ENCODE data around the gene TRIM75. TPM values are rescaled to one million over a fixed set of nuclear protein-coding genes. Genes with fewer than 3 reads are reported as not detected.

TRIM75 gene
- total and polyA plus RNA-seq, 2 of the 13 experiments (the other 11 are each of a cell fraction or from before 2014, with no cell fraction given) = not detected

GRCh38 chr4:165060938-165061337, 7.3 kb downstream of the TRIM75 start:
- Histone ChIP-seq H3K36me3 (replicated peaks in 1 of 2; ENCODE audit: control insufficient read depth in 1 of 2, insufficient read depth in 2 of 2, low read length in 2 of 2) (no peaks in the 10 kb centered on the region), H3K4me1 (ENCODE audit: insufficient read depth, low read length) (no peaks in the 10 kb centered on the region), H2AFZ (ENCODE audit: low read length) (no peak overlapping the region), H3K27ac (ENCODE audit: extremely low read length, insufficient read depth, low read length) (no peak overlapping the region), H3K4me3 (replicated peaks in 1 of 3; ENCODE audit: insufficient read depth in 1 of 3, low read depth in 2 of 3, low read length in 3 of 3) (no peak overlapping the region), H3K9ac (ENCODE audit: insufficient read depth, low read depth, low read length) (no peak overlapping the region), H4K20me1 (ENCODE audit: insufficient read depth, low read length) (no peaks in the 10 kb centered on the region), H3K4me2 (ENCODE audit: low read depth, low read length) (no peak overlapping the region), H3K79me2 (ENCODE audit: insufficient read depth, low read length) (no peaks in the 10 kb centered on the region), H3K9me3 (ENCODE audit: low read length) (no peaks in the 10 kb centered on the region), H3K27me3 (ENCODE audit: control insufficient read depth in 1 of 2, insufficient read depth in 2 of 2, low read length in 2 of 2) (peaks cover 0 to 11% of the 10 kb centered on the region in 2 experiments; a peak in 2 of 5 replicates)
- CTCF ChIA-PET (ENCODE audit: low intra/inter-chr PET ratio, low total read pairs) = no interaction called here
- BruUV-seq (replicated peaks) = no TSS peak
- intact Hi-C loops (cut with micrococcal nuclease; ENCODE audit: unreplicated experiment) = no loop called here
- DNase-seq (ENCODE audit: low spot score) (no peak), ATAC-seq (no peak), FAIRE-seq (no peak)
- POLR2A ChIA-PET = no interaction called here
- 0% methylated on average over 1 of the region's 1 CpG for WGBS (ENCODE audit: low lambda C conversion rate)
- in situ Hi-C loops (cut with HindIII; ENCODE audit: extremely low pct_ligation_motif_present, low pct_unique_long_range_greater_than_20kb) = no loop called here
- TF ChIP-seq, protein P1, sequence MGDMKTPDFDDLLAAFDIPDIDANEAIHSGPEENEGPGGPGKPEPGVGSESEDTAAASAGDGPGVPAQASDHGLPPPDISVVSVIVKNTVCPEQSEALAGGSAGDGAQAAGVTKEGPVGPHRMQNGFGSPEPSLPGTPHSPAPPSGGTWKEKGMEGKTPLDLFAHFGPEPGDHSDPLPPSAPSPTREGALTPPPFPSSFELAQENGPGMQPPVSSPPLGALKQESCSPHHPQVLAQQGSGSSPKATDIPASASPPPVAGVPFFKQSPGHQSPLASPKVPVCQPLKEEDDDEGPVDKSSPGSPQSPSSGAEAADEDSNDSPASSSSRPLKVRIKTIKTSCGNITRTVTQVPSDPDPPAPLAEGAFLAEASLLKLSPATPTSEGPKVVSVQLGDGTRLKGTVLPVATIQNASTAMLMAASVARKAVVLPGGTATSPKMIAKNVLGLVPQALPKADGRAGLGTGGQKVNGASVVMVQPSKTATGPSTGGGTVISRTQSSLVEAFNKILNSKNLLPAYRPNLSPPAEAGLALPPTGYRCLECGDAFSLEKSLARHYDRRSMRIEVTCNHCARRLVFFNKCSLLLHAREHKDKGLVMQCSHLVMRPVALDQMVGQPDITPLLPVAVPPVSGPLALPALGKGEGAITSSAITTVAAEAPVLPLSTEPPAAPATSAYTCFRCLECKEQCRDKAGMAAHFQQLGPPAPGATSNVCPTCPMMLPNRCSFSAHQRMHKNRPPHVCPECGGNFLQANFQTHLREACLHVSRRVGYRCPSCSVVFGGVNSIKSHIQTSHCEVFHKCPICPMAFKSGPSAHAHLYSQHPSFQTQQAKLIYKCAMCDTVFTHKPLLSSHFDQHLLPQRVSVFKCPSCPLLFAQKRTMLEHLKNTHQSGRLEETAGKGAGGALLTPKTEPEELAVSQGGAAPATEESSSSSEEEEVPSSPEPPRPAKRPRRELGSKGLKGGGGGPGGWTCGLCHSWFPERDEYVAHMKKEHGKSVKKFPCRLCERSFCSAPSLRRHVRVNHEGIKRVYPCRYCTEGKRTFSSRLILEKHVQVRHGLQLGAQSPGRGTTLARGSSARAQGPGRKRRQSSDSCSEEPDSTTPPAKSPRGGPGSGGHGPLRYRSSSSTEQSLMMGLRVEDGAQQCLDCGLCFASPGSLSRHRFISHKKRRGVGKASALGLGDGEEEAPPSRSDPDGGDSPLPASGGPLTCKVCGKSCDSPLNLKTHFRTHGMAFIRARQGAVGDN (CRISPR knock-in tag; IDR thresholded peaks at IDR 0.05) = no peak
- TF ChIP-seq SYNCRIP (IDR thresholded peaks at IDR 0.05; ENCODE audit: insufficient read depth, low read depth, low read length) (no peak), CEBPG (CRISPR knock-in tag; IDR thresholded peaks at IDR 0.05) (no peak), TEAD2 (CRISPR knock-in tag; IDR thresholded peaks at IDR 0.05) (no peak), ZBTB20 (CRISPR knock-in tag; IDR thresholded peaks at IDR 0.05; ENCODE audit: borderline replicate concordance, low read depth) (no peak), NR2C2 (CRISPR knock-in tag; IDR thresholded peaks at IDR 0.05; ENCODE audit: borderline replicate concordance) (no peak), KLF12 (CRISPR knock-in tag; IDR thresholded peaks at IDR 0.05; ENCODE audit: borderline replicate concordance) (no peak), ASH2L (IDR thresholded peaks at IDR 0.05; ENCODE audit: insufficient read length, low read depth, low read length) (no peak)
- TF ChIP-seq, protein P2, sequence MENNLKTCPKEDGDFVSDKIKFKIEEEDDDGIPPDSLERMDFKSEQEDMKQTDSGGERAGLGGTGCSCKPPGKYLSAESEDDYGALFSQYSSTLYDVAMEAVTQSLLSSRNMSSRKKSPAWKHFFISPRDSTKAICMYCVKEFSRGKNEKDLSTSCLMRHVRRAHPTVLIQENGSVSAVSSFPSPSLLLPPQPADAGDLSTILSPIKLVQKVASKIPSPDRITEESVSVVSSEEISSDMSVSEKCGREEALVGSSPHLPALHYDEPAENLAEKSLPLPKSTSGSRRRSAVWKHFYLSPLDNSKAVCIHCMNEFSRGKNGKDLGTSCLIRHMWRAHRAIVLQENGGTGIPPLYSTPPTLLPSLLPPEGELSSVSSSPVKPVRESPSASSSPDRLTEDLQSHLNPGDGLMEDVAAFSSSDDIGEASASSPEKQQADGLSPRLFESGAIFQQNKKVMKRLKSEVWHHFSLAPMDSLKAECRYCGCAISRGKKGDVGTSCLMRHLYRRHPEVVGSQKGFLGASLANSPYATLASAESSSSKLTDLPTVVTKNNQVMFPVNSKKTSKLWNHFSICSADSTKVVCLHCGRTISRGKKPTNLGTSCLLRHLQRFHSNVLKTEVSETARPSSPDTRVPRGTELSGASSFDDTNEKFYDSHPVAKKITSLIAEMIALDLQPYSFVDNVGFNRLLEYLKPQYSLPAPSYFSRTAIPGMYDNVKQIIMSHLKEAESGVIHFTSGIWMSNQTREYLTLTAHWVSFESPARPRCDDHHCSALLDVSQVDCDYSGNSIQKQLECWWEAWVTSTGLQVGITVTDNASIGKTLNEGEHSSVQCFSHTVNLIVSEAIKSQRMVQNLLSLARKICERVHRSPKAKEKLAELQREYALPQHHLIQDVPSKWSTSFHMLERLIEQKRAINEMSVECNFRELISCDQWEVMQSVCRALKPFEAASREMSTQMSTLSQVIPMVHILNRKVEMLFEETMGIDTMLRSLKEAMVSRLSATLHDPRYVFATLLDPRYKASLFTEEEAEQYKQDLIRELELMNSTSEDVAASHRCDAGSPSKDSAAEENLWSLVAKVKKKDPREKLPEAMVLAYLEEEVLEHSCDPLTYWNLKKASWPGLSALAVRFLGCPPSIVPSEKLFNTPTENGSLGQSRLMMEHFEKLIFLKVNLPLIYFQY (CRISPR knock-in tag; IDR thresholded peaks at IDR 0.05; ENCODE audit: borderline replicate concordance) = no peak
- TF ChIP-seq, protein P3, sequence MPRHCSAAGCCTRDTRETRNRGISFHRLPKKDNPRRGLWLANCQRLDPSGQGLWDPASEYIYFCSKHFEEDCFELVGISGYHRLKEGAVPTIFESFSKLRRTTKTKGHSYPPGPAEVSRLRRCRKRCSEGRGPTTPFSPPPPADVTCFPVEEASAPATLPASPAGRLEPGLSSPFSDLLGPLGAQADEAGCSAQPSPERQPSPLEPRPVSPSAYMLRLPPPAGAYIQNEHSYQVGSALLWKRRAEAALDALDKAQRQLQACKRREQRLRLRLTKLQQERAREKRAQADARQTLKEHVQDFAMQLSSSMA (CRISPR knock-in tag; IDR thresholded peaks at IDR 0.05) = no peak
- TF ChIP-seq, protein P4, sequence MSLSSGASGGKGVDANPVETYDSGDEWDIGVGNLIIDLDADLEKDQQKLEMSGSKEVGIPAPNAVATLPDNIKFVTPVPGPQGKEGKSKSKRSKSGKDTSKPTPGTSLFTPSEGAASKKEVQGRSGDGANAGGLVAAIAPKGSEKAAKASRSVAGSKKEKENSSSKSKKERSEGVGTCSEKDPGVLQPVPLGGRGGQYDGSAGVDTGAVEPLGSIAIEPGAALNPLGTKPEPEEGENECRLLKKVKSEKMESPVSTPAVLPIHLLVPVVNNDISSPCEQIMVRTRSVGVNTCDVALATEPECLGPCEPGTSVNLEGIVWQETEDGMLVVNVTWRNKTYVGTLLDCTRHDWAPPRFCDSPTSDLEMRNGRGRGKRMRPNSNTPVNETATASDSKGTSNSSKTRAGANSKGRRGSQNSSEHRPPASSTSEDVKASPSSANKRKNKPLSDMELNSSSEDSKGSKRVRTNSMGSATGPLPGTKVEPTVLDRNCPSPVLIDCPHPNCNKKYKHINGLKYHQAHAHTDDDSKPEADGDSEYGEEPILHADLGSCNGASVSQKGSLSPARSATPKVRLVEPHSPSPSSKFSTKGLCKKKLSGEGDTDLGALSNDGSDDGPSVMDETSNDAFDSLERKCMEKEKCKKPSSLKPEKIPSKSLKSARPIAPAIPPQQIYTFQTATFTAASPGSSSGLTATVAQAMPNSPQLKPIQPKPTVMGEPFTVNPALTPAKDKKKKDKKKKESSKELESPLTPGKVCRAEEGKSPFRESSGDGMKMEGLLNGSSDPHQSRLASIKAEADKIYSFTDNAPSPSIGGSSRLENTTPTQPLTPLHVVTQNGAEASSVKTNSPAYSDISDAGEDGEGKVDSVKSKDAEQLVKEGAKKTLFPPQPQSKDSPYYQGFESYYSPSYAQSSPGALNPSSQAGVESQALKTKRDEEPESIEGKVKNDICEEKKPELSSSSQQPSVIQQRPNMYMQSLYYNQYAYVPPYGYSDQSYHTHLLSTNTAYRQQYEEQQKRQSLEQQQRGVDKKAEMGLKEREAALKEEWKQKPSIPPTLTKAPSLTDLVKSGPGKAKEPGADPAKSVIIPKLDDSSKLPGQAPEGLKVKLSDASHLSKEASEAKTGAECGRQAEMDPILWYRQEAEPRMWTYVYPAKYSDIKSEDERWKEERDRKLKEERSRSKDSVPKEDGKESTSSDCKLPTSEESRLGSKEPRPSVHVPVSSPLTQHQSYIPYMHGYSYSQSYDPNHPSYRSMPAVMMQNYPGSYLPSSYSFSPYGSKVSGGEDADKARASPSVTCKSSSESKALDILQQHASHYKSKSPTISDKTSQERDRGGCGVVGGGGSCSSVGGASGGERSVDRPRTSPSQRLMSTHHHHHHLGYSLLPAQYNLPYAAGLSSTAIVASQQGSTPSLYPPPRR (CRISPR knock-in tag; IDR thresholded peaks at IDR 0.05; ENCODE audit: borderline replicate concordance) = no peak
